GM12874 (cell line): Measurements from ENCODE around the gene YEATS4.

Source experiments
- CTCF ChIP-seq: IDR thresholded peaks from 2 replicates; pipeline ENCODE4 v1.5.1; 2011; ENCODE audit warnings: low read depth, mild to moderate bottlenecking, control low read depth, low read length, moderate library complexity; ENCODE audit not compliant: insufficient read depth

Gene YEATS4

GRCh38 chr12:69430942-69431590 is 71.5 kb downstream of the YEATS4 start:
- TF ChIP-seq CTCF = no peak

- no peak for TF ChIP-seq CTCF
Measured at GRCh38 chr12:69431591-69432222, 72.2 kb downstream of the YEATS4 start.

GRCh38 chr12:69433653-69434052 is 74.1 kb downstream of the YEATS4 start:
- no peak for TF ChIP-seq CTCF

- no peak for TF ChIP-seq CTCF
Measured at GRCh38 chr12:69435644-69436043, 76.1 kb downstream of the YEATS4 start.

- no peak for TF ChIP-seq CTCF
Measured at GRCh38 chr12:69437073-69437472, 77.5 kb downstream of the YEATS4 start.

GRCh38 chr12:69438539-69438938 is 79.0 kb downstream of the YEATS4 start:
- TF ChIP-seq CTCF = no peak

- TF ChIP-seq CTCF = no peak
Measured at GRCh38 chr12:69440016-69440415, 80.5 kb downstream of the YEATS4 start.
